ENCODE measurements around the gene TGFB1I1. TPM values are rescaled to one million over a fixed set of nuclear protein-coding genes. Genes with fewer than 3 reads are reported as not detected.

TGFB1I1 gene
- total RNA-seq, 1 experiment from 2014 or later = 4.3 TPM

DNA sequence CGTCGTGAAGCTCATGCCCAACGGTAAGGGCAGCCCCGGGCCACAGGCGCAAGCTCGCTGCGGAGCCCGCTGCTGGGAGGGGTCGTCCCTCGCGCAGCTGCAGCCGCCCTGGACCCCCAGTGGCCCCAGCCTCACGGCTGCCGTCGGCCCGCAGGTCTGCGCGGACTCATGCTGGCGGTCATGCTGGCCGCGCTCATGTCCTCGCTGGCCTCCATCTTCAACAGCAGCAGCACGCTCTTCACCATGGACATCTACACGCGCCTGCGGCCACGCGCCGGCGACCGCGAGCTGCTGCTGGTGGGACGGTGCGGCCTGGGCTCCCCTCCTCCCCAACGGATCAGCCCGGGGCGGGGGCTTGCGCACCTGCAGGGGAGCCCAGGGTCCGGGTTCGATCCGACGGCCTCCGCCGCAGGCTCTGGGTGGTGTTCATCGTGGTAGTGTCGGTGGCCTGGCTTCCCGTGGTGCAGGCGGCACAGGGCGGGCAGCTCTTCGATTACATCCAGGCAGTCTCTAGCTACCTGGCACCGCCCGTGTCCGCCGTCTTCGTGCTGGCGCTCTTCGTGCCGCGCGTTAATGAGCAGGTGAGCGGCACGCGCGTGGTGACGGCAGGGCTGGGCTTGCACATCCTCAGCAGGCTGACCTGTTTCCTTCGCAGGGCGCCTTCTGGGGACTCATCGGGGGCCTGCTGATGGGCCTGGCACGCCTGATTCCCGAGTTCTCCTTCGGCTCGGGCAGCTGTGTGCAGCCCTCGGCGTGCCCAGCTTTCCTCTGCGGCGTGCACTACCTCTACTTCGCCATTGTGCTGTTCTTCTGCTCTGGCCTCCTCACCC is 16.7 kb downstream of the TGFB1I1 start (continued):
- TF ChIP-seq, protein P1, sequence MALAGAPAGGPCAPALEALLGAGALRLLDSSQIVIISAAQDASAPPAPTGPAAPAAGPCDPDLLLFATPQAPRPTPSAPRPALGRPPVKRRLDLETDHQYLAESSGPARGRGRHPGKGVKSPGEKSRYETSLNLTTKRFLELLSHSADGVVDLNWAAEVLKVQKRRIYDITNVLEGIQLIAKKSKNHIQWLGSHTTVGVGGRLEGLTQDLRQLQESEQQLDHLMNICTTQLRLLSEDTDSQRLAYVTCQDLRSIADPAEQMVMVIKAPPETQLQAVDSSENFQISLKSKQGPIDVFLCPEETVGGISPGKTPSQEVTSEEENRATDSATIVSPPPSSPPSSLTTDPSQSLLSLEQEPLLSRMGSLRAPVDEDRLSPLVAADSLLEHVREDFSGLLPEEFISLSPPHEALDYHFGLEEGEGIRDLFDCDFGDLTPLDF (CRISPR knock-in tag; IDR thresholded peaks at IDR 0.05) = no peak
- TF ChIP-seq, protein P2, sequence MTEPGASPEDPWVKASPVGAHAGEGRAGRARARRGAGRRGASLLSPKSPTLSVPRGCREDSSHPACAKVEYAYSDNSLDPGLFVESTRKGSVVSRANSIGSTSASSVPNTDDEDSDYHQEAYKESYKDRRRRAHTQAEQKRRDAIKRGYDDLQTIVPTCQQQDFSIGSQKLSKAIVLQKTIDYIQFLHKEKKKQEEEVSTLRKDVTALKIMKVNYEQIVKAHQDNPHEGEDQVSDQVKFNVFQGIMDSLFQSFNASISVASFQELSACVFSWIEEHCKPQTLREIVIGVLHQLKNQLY (CRISPR knock-in tag; IDR thresholded peaks at IDR 0.05) = no peak
- TF ChIP-seq, protein P3, sequence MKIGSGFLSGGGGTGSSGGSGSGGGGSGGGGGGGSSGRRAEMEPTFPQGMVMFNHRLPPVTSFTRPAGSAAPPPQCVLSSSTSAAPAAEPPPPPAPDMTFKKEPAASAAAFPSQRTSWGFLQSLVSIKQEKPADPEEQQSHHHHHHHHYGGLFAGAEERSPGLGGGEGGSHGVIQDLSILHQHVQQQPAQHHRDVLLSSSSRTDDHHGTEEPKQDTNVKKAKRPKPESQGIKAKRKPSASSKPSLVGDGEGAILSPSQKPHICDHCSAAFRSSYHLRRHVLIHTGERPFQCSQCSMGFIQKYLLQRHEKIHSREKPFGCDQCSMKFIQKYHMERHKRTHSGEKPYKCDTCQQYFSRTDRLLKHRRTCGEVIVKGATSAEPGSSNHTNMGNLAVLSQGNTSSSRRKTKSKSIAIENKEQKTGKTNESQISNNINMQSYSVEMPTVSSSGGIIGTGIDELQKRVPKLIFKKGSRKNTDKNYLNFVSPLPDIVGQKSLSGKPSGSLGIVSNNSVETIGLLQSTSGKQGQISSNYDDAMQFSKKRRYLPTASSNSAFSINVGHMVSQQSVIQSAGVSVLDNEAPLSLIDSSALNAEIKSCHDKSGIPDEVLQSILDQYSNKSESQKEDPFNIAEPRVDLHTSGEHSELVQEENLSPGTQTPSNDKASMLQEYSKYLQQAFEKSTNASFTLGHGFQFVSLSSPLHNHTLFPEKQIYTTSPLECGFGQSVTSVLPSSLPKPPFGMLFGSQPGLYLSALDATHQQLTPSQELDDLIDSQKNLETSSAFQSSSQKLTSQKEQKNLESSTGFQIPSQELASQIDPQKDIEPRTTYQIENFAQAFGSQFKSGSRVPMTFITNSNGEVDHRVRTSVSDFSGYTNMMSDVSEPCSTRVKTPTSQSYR (CRISPR knock-in tag; IDR thresholded peaks at IDR 0.05) = no peak; the same call in 1 of the 2 replicates
- TF ChIP-seq ZNF138 (CRISPR knock-in tag; conservative IDR thresholded peaks at IDR 0.05) = no peak
- TF ChIP-seq RORB (CRISPR knock-in tag; IDR thresholded peaks at IDR 0.05) = no peak
- no peak for TF ChIP-seq ZNF396 (CRISPR knock-in tag; IDR thresholded peaks at IDR 0.05; ENCODE audit: borderline replicate concordance)
- TF ChIP-seq, protein P4, sequence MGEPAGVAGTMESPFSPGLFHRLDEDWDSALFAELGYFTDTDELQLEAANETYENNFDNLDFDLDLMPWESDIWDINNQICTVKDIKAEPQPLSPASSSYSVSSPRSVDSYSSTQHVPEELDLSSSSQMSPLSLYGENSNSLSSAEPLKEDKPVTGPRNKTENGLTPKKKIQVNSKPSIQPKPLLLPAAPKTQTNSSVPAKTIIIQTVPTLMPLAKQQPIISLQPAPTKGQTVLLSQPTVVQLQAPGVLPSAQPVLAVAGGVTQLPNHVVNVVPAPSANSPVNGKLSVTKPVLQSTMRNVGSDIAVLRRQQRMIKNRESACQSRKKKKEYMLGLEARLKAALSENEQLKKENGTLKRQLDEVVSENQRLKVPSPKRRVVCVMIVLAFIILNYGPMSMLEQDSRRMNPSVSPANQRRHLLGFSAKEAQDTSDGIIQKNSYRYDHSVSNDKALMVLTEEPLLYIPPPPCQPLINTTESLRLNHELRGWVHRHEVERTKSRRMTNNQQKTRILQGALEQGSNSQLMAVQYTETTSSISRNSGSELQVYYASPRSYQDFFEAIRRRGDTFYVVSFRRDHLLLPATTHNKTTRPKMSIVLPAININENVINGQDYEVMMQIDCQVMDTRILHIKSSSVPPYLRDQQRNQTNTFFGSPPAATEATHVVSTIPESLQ (CRISPR knock-in tag; IDR thresholded peaks at IDR 0.05) = no peak
- no peak for TF ChIP-seq ZNF671 (CRISPR knock-in tag; IDR thresholded peaks at IDR 0.05)
- TF ChIP-seq ZNF423 (CRISPR knock-in tag; IDR thresholded peaks at IDR 0.05) = no peak
- TF ChIP-seq IRF2 (CRISPR knock-in tag; IDR thresholded peaks at IDR 0.05; ENCODE audit: borderline replicate concordance, low read depth) = no peak
- 0 out of 2 replicates have a peak, but pooled peaks have one; percentile 30 for TF ChIP-seq ZNF263 (CRISPR knock-in tag; IDR thresholded peaks at IDR 0.05; ENCODE audit: low read depth)
- TF ChIP-seq NFATC4 (CRISPR knock-in tag; IDR thresholded peaks at IDR 0.05) = no peak
- TF ChIP-seq, protein P5, sequence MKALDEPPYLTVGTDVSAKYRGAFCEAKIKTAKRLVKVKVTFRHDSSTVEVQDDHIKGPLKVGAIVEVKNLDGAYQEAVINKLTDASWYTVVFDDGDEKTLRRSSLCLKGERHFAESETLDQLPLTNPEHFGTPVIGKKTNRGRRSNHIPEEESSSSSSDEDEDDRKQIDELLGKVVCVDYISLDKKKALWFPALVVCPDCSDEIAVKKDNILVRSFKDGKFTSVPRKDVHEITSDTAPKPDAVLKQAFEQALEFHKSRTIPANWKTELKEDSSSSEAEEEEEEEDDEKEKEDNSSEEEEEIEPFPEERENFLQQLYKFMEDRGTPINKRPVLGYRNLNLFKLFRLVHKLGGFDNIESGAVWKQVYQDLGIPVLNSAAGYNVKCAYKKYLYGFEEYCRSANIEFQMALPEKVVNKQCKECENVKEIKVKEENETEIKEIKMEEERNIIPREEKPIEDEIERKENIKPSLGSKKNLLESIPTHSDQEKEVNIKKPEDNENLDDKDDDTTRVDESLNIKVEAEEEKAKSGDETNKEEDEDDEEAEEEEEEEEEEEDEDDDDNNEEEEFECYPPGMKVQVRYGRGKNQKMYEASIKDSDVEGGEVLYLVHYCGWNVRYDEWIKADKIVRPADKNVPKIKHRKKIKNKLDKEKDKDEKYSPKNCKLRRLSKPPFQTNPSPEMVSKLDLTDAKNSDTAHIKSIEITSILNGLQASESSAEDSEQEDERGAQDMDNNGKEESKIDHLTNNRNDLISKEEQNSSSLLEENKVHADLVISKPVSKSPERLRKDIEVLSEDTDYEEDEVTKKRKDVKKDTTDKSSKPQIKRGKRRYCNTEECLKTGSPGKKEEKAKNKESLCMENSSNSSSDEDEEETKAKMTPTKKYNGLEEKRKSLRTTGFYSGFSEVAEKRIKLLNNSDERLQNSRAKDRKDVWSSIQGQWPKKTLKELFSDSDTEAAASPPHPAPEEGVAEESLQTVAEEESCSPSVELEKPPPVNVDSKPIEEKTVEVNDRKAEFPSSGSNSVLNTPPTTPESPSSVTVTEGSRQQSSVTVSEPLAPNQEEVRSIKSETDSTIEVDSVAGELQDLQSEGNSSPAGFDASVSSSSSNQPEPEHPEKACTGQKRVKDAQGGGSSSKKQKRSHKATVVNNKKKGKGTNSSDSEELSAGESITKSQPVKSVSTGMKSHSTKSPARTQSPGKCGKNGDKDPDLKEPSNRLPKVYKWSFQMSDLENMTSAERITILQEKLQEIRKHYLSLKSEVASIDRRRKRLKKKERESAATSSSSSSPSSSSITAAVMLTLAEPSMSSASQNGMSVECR (CRISPR knock-in tag; IDR thresholded peaks at IDR 0.05; ENCODE audit: borderline replicate concordance) = 0 out of 2 replicates have a peak, but pooled peaks have one; percentile 14
- no peak for TF ChIP-seq FOXJ3 (CRISPR knock-in tag; IDR thresholded peaks at IDR 0.05; ENCODE audit: borderline replicate concordance)
- no peak for TF ChIP-seq SMAD4 (CRISPR knock-in tag; IDR thresholded peaks at IDR 0.05)
- 0 out of 2 replicates have a peak, but pooled peaks have one; percentile 27 for TF ChIP-seq ESRRA (CRISPR knock-in tag; IDR thresholded peaks at IDR 0.05; ENCODE audit: borderline replicate concordance)
- TF ChIP-seq, protein P6, sequence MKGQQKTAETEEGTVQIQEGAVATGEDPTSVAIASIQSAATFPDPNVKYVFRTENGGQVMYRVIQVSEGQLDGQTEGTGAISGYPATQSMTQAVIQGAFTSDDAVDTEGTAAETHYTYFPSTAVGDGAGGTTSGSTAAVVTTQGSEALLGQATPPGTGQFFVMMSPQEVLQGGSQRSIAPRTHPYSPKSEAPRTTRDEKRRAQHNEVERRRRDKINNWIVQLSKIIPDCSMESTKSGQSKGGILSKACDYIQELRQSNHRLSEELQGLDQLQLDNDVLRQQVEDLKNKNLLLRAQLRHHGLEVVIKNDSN (CRISPR knock-in tag; IDR thresholded peaks at IDR 0.05) = 0 out of 2 replicates have a peak, but pooled peaks have one; percentile 6
- TF ChIP-seq RELA (CRISPR knock-in tag; IDR thresholded peaks at IDR 0.05; ENCODE audit: borderline replicate concordance) = peak; percentile 55; the same call in 1 of the 2 replicates
- no peak for TF ChIP-seq NR3C1 (CRISPR knock-in tag; conservative IDR thresholded peaks at IDR 0.05; ENCODE audit: low read depth)
- peak; percentile 87 for TF ChIP-seq SMAD3 (CRISPR knock-in tag; IDR thresholded peaks at IDR 0.05; ENCODE audit: borderline replicate concordance)
- TF ChIP-seq ZNF317 (CRISPR knock-in tag; IDR thresholded peaks at IDR 0.05; ENCODE audit: borderline replicate concordance, low read depth) = peak; percentile 11; the same call in 1 of the 2 replicates
- TF ChIP-seq TEAD1 (CRISPR knock-in tag; IDR thresholded peaks at IDR 0.05) = no peak
- TF ChIP-seq ZNF232 (CRISPR knock-in tag; IDR thresholded peaks at IDR 0.05) = peak; percentile 81; the same call in 1 of the 2 replicates

Measured in WTC11 (cell line).